ENCODE results near the gene WNT3A. TPM values are rescaled to one million over a fixed set of nuclear protein-coding genes. Genes with fewer than 3 reads are reported as not detected.

The WNT3A gene
- total and polyA plus RNA-seq, 2 experiments from 2014 or later: 0.07 to 0.65 TPM

DNA sequence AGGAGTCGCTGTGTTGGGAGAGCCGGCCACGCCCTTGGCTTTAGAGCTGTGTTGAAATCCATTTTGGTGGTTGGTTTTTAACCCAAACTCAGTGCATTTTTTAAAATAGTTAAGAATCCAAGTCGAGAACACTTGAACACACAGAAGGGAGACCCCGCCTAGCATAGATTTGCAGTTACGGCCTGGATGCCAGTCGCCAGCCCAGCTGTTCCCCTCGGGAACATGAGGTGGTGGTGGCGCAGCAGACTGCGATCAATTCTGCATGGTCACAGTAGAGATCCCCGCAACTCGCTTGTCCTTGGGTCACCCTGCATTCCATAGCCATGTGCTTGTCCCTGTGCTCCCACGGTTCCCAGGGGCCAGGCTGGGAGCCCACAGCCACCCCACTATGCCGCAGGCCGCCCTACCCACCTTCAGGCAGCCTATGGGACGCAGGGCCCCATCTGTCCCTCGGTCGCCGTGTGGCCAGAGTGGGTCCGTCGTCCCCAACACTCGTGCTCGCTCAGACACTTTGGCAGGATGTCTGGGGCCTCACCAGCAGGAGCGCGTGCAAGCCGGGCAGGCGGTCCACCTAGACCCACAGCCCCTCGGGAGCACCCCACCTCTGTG, 91.6 kb downstream of the WNT3A start:
- H3K27ac Mint-ChIP-seq: no peak overlapping the region
- H3K36me3 Mint-ChIP-seq (ENCODE audit: low read depth): peaks cover 61% of the 10 kb centered on the region
- no peaks in the 10 kb centered on the region for H3K4me1 ChIP-seq (ENCODE audit: insufficient read depth)
- DNase-seq (ENCODE audit: low spot score) (no peak), ATAC-seq (no peak)
- H2AFZ ChIP-seq: no peak overlapping the region
- peaks cover 3% of the 10 kb centered on the region; the same call in 1 of the 2 replicates for H3K36me3 ChIP-seq (ENCODE audit: insufficient read depth)
- H4K20me1 ChIP-seq (replicated peaks; ENCODE audit: insufficient read depth): peaks cover 33% of the 10 kb centered on the region
- H3K4me3 Mint-ChIP-seq: no peak overlapping the region
- H3K9me3 Mint-ChIP-seq: peaks cover 11% of the 10 kb centered on the region
- TF ChIP-seq JUNB (IDR thresholded peaks at IDR 0.05; ENCODE audit: unreplicated experiment): no peak
- TF ChIP-seq, protein P1, sequence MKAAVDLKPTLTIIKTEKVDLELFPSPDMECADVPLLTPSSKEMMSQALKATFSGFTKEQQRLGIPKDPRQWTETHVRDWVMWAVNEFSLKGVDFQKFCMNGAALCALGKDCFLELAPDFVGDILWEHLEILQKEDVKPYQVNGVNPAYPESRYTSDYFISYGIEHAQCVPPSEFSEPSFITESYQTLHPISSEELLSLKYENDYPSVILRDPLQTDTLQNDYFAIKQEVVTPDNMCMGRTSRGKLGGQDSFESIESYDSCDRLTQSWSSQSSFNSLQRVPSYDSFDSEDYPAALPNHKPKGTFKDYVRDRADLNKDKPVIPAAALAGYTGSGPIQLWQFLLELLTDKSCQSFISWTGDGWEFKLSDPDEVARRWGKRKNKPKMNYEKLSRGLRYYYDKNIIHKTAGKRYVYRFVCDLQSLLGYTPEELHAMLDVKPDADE (IDR thresholded peaks at IDR 0.05): no peak
- no peak for TF ChIP-seq NANOG (IDR thresholded peaks at IDR 0.05; ENCODE audit: borderline replicate concordance)
- TF ChIP-seq, protein P2, sequence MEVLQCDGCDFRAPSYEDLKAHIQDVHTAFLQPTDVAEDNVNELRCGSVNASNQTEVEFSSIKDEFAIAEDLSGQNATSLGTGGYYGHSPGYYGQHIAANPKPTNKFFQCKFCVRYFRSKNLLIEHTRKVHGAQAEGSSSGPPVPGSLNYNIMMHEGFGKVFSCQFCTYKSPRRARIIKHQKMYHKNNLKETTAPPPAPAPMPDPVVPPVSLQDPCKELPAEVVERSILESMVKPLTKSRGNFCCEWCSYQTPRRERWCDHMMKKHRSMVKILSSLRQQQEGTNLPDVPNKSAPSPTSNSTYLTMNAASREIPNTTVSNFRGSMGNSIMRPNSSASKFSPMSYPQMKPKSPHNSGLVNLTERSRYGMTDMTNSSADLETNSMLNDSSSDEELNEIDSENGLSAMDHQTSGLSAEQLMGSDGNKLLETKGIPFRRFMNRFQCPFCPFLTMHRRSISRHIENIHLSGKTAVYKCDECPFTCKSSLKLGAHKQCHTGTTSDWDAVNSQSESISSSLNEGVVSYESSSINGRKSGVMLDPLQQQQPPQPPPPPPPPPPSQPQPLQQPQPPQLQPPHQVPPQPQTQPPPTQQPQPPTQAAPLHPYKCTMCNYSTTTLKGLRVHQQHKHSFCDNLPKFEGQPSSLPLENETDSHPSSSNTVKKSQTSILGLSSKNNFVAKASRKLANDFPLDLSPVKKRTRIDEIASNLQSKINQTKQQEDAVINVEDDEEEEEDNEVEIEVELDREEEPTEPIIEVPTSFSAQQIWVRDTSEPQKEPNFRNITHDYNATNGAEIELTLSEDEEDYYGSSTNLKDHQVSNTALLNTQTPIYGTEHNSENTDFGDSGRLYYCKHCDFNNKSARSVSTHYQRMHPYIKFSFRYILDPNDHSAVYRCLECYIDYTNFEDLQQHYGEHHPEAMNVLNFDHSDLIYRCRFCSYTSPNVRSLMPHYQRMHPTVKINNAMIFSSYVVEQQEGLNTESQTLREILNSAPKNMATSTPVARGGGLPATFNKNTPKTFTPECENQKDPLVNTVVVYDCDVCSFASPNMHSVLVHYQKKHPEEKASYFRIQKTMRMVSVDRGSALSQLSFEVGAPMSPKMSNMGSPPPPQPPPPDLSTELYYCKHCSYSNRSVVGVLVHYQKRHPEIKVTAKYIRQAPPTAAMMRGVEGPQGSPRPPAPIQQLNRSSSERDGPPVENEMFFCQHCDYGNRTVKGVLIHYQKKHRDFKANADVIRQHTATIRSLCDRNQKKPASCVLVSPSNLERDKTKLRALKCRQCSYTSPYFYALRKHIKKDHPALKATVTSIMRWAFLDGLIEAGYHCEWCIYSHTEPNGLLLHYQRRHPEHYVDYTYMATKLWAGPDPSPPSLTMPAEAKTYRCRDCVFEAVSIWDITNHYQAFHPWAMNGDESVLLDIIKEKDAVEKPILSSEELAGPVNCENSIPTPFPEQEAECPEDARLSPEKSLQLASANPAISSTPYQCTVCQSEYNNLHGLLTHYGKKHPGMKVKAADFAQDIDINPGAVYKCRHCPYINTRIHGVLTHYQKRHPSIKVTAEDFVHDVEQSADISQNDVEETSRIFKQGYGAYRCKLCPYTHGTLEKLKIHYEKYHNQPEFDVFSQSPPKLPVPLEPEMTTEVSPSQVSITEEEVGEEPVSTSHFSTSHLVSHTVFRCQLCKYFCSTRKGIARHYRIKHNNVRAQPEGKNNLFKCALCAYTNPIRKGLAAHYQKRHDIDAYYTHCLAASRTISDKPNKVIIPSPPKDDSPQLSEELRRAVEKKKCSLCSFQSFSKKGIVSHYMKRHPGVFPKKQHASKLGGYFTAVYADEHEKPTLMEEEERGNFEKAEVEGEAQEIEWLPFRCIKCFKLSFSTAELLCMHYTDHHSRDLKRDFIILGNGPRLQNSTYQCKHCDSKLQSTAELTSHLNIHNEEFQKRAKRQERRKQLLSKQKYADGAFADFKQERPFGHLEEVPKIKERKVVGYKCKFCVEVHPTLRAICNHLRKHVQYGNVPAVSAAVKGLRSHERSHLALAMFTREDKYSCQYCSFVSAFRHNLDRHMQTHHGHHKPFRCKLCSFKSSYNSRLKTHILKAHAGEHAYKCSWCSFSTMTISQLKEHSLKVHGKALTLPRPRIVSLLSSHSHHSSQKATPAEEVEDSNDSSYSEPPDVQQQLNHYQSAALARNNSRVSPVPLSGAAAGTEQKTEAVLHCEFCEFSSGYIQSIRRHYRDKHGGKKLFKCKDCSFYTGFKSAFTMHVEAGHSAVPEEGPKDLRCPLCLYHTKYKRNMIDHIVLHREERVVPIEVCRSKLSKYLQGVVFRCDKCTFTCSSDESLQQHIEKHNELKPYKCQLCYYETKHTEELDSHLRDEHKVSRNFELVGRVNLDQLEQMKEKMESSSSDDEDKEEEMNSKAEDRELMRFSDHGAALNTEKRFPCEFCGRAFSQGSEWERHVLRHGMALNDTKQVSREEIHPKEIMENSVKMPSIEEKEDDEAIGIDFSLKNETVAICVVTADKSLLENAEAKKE (CRISPR knock-in tag; IDR thresholded peaks at IDR 0.05): no peak
- TF ChIP-seq ZNF114 (CRISPR knock-in tag; IDR thresholded peaks at IDR 0.05): no peak
- no peak for TF ChIP-seq CREB1 (CRISPR knock-in tag; IDR thresholded peaks at IDR 0.05; ENCODE audit: low read depth)
- TF ChIP-seq, protein P3, sequence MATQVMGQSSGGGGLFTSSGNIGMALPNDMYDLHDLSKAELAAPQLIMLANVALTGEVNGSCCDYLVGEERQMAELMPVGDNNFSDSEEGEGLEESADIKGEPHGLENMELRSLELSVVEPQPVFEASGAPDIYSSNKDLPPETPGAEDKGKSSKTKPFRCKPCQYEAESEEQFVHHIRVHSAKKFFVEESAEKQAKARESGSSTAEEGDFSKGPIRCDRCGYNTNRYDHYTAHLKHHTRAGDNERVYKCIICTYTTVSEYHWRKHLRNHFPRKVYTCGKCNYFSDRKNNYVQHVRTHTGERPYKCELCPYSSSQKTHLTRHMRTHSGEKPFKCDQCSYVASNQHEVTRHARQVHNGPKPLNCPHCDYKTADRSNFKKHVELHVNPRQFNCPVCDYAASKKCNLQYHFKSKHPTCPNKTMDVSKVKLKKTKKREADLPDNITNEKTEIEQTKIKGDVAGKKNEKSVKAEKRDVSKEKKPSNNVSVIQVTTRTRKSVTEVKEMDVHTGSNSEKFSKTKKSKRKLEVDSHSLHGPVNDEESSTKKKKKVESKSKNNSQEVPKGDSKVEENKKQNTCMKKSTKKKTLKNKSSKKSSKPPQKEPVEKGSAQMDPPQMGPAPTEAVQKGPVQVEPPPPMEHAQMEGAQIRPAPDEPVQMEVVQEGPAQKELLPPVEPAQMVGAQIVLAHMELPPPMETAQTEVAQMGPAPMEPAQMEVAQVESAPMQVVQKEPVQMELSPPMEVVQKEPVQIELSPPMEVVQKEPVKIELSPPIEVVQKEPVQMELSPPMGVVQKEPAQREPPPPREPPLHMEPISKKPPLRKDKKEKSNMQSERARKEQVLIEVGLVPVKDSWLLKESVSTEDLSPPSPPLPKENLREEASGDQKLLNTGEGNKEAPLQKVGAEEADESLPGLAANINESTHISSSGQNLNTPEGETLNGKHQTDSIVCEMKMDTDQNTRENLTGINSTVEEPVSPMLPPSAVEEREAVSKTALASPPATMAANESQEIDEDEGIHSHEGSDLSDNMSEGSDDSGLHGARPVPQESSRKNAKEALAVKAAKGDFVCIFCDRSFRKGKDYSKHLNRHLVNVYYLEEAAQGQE (IDR thresholded peaks at IDR 0.05; ENCODE audit: unreplicated experiment): no peak
- TF ChIP-seq POLR2AphosphoS5 (IDR thresholded peaks at IDR 0.05; ENCODE audit: low read depth): no peak; the same call in 1 of the 2 replicates
- no peak for TF ChIP-seq EZH2 (IDR thresholded peaks at IDR 0.05; ENCODE audit: low read depth, unreplicated experiment)
- TF ChIP-seq EZH2phosphoT487 (IDR thresholded peaks at IDR 0.05; ENCODE audit: unreplicated experiment): no peak
- H3K4me1 Mint-ChIP-seq: peaks cover 11% of the 10 kb centered on the region
- no peak overlapping the region for H3K4me2 ChIP-seq
- no peaks in the 10 kb centered on the region for H3K9me2 ChIP-seq (ENCODE audit: insufficient read depth)
- H3F3A ChIP-seq (replicated peaks; ENCODE audit: low read depth): no peaks in the 10 kb centered on the region
- H3K27me3 ChIP-seq (ENCODE audit: insufficient read depth): no peaks in the 10 kb centered on the region
- H3K79me2 ChIP-seq (replicated peaks; ENCODE audit: insufficient read depth): peaks cover 35% of the 10 kb centered on the region
- no peak overlapping the region; the same call in 1 of the 2 replicates for H3K27ac ChIP-seq (ENCODE audit: low read depth)
- H3K4me3 ChIP-seq: no peak overlapping the region
- H3K27me3 Mint-ChIP-seq (ENCODE audit: insufficient read depth, low read depth, poor library complexity): peaks cover 23% of the 10 kb centered on the region

Data from GM23338 (cell line).